IPS DF 4.7 (cell line): Measurements from ENCODE around the gene CSNK2A1.
"Not testable (repeated sequence)": the region's sequence is repeated elsewhere in the genome, so short reads cannot be mapped to it uniquely, and the experiment has no call there.

Experiments used
- DNase-seq: peaks from one replicate; pipeline ENCODE4 v3.0.0-alpha.2; 2013; ENCODE audit warnings: low spot score; ENCODE audit errors: extremely low read depth

Gene CSNK2A1

DNA sequence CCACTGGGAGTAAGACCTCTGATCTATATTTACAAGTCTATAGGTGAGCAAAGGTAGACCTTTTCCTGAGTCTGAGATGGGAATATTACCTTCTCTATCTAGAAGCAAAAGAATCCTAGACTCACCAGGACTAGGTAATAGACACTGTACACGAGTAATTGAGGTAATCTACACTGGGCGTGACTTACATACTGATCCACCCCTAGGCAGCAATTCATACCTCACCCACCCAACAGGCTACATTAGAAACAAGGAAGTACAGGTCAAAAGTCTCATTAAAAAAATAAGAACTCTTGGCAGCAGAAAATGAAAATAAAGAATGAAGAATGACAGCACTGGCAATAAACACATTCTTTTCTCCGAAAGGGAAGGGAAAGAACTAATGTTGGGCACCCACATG lies 7.6 kb downstream of the CSNK2A1 start:
- no peak for DNase-seq

DNA sequence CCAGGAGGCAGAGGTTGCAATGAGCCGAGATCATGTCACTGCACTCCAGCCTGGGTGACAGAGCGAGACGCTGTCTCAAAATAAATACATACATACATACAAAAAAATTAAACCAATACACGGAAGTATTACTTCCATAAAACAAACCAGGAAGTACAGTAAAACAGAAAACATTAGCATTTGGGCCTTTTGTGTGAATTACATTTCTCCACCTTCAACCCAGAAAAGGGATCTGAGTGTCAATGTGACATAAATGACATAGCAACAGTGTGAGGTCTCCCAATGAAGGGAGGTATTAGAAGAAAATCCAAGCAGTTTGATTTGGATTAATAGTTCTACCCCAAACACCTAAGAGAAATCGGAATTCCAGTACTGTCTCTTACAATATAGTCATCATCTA lies 10.1 kb downstream of the CSNK2A1 start:
- no peak for DNase-seq

DNA sequence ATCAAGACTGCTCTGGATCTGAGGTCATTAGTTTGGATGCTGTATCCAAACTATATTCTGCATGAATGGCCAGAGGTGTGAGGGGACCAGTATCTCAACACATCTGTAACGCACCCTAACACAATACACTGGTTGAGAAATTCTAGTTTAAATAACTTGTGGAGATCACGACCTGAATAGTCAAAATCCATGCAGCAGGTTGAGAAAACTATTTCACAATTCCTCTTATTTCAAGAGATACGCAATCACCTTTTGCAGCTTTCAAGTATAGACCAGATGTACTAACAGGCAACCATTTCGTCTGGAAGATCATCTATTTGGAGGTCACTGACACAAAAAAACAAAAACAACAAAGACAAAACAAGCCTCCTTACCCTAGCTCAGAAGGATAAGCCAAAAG lies 11.1 kb downstream of the CSNK2A1 start:
- DNase-seq = no peak

DNA sequence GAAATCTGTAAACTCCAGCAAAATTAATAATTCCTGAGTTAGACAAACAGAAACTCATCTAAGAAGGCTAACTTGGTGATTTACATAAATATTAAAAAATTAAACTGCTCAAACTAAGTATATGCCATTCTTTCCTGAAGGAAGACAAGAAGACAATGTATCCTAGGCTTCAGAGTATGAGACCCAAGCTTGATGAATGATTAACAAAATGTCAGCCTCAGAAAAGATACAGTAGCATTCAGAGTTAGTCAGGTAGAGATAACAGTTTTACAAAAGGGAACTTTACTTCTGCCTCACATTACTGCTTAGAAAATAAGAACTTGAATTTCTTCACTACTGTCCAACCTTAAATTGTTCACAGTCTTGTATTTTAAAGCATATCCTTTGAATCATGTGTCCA lies 12.0 kb downstream of the CSNK2A1 start:
- no peak for DNase-seq

DNA sequence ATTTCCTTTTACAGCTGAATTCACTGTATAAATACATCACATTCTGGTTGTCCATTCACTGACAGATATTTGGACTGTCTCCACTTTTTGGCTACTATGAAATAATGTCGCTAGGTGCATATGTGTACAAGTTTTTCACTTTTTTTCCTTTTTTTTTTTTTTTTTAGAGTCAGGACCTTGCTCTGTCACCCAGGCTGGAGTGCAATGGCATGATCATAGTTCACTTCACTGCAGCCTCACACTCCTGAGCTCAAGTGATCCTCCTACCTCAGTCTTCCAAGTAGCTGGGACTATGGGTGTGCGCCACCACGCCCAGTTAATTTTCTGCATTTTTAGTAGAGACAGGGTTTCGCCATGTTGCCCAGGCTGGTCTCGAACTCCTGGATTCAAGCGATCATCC lies 13.3 kb downstream of the CSNK2A1 start:
- DNase-seq = no peak

DNA sequence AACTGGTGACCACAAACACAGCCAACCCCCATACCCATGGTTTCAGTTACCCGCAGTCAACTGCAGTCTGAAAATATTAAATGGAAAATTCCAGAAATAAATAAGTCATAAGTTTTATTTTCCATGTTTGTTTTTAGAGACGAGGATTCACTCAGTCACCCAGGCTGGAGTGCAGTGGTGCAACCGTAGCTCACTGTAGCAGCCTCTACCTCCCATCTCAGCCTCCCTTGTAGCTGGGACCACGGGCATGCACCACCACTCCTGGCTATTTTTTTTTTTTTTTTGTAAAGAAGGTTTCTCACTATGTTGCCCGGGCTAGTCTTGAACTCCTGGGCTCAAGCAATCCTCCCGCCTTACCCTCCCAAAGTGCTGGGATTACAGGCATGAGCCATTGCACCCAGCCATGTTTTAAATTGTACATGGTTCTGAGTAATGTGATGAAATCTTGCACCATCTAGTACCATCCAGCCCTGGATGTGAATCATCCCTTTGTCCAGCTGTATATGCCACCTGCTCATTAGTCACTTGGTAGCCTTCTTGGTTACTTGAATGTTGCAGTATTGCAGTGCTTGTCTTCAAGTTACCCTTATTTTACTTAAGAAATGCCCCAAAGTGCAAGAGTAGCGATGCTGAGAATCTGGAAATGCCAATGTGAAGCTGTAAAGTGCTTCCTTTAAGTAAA lies 14.5 kb downstream of the CSNK2A1 start:
- DNase-seq = no peak

DNA sequence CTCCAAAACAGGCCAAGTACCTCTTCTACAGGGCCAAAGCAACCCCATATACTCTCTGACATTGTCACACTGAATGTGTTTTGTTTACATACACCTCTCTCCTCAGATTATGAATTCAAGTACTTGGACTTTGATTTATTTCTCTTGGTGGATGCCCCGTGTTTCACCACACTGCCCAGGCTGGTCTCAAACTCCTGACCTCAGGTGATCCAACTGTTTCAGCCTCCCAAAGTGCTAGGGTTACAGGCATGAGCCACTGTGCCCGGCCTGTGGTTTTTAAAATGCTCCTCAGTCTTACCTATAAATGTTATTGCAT lies 16.1 kb downstream of the CSNK2A1 start:
- no peak for DNase-seq

DNA sequence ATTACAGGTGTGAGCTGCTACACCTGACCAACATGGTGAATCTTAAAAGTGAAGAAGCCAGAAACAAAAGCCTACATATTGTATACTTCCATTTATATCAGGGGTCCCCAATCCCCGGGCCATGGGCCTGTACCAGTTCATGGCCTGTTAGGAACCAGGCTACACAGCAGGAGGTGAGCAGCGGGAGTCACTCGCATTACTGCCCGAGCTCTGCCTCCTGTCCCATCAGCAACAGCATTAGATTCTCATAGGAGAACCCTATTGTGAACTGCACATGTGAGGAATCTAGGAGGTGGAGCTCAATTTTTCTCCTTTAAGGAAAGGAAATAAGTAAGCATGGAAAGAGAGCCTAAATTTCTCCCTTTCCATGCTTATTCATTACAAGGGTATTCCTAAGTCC lies 21.7 kb downstream of the CSNK2A1 start:
- no peak for DNase-seq

DNA sequence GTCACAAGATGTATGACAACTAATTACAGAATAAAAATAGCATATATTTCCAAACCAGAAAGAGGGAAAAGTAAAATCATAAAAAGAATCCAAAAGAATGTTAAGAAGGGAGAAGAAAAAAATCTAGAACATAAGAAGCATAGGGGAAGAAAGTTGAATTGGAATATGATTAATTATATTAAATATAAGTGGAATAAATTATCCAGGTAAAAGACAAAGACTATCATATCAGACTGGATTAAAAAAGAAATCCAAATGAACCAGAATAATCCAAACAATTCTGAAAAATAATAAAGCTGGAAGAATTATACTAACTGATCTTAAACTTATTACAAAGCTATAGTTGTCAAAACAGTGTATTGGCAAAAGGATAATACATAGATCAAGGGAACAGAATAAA lies 23.6 kb downstream of the CSNK2A1 start:
- DNase-seq = no peak

DNA sequence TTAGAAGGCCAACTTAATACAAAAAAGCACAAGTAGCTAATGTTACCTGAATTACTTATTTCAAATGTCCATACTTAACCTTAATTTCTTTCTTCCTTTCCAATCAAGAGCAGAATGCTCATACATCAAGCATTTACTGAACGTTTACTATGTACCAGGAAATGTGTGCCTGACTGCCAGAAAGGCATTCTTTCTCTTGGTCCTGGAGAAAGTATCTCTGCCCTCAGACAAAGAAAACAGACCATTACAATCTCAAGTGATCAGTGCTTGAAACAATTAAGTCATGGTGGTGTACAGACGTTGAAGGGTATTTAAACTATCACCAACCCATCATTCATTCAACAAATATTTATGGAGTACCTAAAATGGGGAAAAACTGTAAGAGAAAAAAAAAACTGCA lies 26.4 kb downstream of the CSNK2A1 start:
- DNase-seq = no peak

DNA sequence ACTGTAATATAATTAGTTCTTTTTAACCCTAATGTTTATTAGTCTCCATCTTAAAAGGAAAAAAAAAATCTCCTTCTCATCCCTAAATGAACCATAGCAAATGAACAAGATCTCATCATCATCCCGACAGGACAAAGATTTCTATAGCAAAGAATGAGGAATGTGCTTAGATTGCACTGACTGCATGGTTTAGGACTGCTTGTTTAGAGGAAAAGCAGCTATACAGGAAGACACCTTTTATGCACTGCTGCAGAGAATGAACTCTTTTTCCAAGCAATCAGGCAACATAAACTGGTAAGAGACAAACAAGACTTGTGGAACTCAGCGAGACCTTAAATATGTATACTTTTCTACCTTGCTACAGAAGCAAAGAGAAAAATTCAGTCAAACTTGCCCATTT lies 26.8 kb downstream of the CSNK2A1 start:
- DNase-seq = no peak

DNA sequence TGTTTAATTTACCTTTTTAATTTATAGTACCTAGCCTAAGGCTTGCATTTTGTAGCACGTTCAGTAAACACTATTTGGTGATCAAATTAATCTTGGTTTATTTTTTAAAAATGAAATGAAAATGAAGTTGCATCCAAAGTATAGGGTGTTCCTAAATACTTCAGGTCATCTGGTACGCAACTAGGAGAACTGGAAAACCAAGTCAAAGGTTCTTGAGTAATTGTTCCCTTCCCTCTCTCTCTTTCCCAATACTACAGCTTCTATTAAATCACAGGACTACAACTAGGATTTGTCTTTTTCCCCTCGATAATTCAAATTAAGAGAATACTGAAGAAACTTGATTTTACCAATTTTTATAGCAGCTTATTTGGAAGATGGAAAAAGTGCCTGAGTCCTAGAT lies 27.9 kb downstream of the CSNK2A1 start:
- DNase-seq = no peak

DNA sequence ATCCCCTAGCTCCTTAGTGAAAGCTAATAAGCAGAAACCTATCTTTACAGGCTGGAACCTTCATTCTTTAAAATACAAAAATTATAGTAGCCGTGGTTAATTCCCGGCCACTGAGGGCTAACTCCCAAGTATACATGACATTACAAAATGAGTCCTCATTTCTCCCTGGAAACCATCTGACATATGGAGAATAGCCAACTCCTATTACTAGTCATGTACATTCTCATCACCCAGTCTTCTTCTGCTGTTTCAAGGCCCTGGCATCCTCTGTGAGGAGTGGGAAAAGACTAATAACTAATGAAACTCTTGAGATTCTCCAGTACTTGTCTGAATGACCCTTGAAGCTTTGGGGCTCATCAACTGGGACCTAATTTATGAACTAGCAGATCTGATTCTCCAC lies 30.2 kb downstream of the CSNK2A1 start:
- no peak for DNase-seq

DNA sequence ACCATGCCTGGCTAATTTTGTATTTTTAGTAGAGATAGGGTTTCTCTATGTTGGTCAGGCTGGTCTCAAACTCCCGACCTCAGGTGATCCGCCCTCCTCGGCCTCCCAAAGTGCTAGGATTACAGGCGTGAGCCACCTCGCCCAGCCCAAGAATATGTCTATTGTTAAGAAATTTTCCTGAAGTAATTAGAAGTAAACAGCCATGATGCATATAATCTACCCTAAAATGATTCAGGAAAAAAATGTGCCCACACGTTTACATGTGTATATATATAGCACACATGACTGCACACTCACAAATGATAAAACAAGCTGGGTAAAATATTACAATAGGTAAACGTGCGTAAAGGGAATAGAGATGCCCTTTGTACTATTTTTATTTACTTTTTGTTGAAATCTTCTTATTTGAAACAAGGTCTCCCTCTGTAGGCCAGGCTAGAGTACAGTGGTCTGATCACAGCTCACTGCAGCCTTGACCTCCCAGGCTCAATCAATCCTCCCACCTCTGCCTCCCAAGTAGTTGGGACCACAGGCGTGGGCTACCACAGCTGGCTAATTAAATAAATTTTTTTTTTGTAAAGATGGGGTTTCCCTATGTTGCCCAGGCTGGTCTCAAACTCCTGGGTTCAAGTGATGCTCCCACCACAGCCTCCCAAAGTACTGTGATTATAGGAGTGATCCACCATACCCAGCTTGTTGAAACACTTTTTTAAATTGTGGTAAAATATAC lies 33.1 kb downstream of the CSNK2A1 start:
- DNase-seq = not testable (repeated sequence)

DNA sequence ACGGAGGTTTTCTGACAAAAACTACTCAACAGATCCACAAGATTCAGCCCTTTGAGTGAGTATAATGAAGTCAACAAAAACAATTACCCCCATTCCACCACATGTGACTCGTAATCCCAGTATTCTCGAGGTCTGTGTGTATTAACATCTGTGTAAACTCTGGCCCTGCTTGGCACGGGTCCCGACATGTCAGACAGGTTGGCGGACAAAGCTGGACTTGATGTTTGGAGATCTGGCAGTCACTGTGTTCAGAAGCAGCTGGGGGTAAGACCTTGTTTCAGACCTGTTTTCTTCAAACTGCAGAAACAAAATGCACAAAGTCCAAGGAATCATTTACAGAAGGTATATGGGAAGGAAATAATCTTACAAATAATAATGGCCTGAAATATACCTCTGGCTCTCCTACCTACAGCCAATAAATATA lies 35.2 kb downstream of the CSNK2A1 start:
- DNase-seq = not testable (repeated sequence)

DNA sequence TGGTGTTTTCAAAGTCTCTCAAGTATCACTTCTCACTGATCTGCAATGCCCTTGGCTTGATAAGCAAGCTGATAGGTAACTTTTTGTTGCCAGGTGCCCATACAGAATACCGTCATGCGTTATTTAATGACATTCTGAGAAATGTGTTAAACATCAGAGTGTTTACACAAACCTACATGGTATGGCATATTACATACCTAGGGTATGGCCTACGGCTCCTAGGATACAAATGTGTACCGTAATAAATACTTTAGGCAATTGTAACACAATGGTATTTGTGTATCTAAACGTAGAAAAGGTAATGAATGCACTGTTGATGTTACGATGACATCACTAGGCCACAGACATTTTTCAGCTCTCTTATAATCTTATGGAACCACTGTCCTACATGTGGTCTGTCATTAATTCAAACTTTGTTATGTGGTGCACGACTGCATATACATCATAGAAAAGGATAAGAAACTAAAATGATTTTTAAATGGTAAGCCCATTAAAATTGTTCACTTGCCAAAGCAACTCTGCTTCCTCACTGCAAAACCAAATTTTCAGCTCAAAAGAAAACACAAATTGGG lies 35.7 kb downstream of the CSNK2A1 start:
- DNase-seq = no peak

DNA sequence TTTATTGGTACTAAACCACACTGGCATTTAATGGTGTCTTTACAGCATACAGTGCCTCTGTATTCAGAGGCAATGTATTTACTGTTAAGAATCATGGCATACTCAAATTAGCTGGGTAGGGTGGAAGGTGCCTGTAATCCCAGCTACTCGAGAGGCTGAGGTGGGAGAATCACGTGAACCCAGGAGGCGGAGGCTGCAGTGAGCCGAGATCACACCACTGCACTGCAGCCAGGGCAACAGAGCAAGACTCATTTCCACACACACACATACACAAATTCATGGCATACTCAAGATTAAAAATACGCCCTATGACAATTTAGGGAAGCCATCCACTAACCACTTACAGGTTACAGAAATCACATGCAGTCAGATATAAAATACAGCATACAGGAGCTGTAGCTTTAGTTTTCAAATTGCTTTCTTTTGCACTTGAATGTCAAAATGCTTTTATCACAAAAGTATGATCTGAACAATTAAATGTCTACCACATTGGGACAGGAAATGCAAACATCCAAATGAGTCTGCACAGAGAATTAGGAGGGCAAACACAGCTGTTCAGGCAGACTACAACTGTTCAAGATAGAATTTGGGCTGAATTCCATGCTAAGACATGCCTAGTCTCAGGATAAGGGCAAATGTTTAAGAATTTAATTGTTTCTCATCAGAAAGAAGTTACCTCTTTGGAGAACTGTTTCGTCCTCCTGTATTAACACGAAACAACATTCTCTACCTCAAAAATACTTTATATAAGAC lies 36.4 kb downstream of the CSNK2A1 start:
- DNase-seq = no peak

DNA sequence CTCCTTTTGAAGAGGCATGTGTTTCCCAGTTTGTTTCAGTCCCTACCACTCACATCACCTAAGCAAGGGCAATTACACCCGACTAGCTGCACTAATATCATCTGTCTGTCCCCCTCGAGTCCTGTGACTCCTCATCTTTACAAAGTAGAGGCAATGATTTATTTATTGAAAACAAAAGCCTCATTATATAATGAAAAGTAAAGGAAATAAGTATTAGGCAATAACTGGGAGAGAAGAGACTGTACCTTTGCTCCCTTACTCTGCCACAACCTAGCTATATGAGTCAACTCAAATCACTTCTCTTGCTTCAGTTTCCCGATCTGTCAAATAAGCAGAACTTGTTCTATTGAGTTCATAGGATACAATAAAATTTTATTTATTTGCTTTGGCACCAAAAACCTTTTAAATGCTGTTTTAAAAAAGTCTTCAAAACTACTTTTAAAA lies 38.9 kb downstream of the CSNK2A1 start:
- no peak for DNase-seq

DNA sequence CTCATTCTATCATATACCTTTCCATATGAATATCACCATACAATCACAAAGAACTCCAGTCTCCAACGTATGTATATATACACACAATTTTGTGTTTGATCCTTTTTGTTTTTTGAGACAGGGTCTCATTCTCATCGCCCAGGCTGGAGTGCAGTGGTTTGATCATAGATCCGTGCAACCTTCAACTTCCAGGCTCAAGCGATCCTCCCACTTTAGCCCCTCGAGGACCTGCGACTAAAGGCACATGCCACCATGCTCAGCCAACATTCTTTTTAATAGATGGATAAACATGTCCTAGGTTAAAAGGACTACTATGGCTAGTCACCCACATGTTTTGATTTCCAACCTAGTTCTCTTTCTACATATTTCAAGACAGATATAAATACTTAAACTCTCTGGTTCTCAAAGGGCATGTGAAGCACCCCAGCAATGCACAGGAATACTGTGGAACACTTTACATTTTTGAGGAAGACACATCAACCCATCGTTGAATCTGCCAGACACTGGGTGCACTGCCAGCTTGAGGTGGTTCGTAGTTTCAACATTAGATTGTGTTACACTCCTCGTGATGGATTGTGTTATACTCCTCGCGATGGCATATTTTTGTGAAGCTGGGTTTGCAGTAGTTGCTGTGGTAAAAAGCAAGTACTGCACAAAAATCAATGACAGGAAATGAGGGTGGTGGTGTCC lies 40.4 kb downstream of the CSNK2A1 start:
- DNase-seq = no peak

DNA sequence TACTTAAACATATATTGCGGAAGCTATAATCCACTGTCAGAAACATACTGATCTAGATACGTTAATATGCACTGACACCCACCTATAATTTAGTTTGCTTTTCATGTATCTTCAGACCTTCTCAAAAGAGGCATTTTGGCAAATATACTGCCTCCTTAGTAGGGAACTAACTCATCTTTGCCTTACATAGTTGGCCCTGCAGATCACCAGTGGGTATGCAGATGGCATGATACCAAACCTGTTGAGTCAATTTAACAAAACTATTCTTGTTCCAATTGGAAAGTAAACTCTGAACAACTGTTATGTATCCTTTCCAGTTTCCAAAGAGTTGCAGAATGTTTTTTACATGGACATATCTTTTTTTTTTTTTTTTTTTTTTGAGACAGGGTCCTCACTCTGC lies 45.6 kb downstream of the CSNK2A1 start:
- DNase-seq = no peak

DNA sequence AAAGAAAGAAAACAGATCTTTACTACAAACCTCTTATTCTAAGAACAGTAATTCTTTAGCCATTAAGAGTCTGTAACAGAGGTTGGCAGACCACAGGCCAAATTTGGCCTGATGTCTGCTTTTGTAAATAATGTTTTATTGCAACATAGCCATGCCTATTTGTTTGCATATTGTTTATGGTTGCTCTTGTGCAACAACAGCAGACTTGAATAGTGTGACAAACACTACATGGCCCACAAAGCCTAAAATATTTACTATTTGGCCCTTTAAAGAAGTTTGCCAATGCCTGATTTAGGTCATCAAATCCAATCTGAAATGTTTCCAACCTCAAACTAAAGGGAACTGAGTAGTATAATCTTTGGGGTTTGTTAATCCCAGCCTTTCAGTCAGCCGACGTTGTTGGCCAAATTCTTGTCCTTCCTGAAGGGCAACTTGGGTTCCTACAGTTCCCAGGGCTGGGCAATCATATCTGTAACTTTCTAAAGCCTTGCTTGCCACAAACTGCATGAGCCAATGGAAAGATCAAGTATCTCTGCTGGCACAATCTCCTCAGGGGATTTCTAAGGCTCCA lies 47.4 kb downstream of the CSNK2A1 start:
- DNase-seq = no peak
